Measurements from ENCODE around the gene SGSH. TPM values are rescaled to one million over a fixed set of nuclear protein-coding genes. Genes with fewer than 3 reads are reported as not detected.

The SGSH gene
- total and polyA plus RNA-seq, 8 donors = 21.4 to 65.2 (median 29.1) TPM

- ATAC-seq = peak in 1 of 4 donors; percentile 3
- FAIRE-seq = no peak
- DNase-seq = peak in 1 of 6 donors; percentile 50
- H3K27me3 ChIP-seq = no peaks in the 10 kb centered on the region
- H3K9me3 ChIP-seq = no peaks in the 10 kb centered on the region
- 79 to 83% methylated on average over 21 of the region's 21 CpGs for WGBS, 2 donors
- no peak overlapping the region for H3K4me3 ChIP-seq
- peak overlapping the region in 2 of 4 donors; percentile 77 to 80 for H3K27ac ChIP-seq
- peaks cover 0 to 19% (median 0%) of the 10 kb centered on the region in 3 donors for H3K4me1 ChIP-seq
- TF ChIP-seq, protein P1, sequence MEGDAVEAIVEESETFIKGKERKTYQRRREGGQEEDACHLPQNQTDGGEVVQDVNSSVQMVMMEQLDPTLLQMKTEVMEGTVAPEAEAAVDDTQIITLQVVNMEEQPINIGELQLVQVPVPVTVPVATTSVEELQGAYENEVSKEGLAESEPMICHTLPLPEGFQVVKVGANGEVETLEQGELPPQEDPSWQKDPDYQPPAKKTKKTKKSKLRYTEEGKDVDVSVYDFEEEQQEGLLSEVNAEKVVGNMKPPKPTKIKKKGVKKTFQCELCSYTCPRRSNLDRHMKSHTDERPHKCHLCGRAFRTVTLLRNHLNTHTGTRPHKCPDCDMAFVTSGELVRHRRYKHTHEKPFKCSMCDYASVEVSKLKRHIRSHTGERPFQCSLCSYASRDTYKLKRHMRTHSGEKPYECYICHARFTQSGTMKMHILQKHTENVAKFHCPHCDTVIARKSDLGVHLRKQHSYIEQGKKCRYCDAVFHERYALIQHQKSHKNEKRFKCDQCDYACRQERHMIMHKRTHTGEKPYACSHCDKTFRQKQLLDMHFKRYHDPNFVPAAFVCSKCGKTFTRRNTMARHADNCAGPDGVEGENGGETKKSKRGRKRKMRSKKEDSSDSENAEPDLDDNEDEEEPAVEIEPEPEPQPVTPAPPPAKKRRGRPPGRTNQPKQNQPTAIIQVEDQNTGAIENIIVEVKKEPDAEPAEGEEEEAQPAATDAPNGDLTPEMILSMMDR (IDR thresholded peaks at IDR 0.05) = no peak
- no peaks in the 10 kb centered on the region for H3K36me3 ChIP-seq
- intact Hi-C loops (cut with DNase I) = loop anchor here in 2 of 3 donors (5.0 to 10.0 kb wide), 2 partner anchors 59 to 172 kb away; no protein-coding TSS in a partner anchor
Measured at GRCh38 chr17:80253631-80254395, 33.7 kb upstream of the SGSH start.

- WGBS, 2 donors = 19 to 25% methylated on average over 13 of the region's 13 CpGs
- Histone ChIP-seq H3K9me3 (no peaks in the 10 kb centered on the region), H3K4me1 (peaks cover 0 to 19% (median 0%) of the 10 kb centered on the region in 3 donors), H3K36me3 (no peaks in the 10 kb centered on the region), H3K27me3 (no peaks in the 10 kb centered on the region), H3K27ac (no peak overlapping the region), H3K4me3 (no peak overlapping the region)
- ATAC-seq (peak; percentile 83 to 93 (median 87)), DNase-seq (peak; percentile 68 to 92 (median 81)), FAIRE-seq (no peak)
- intact Hi-C loops (cut with DNase I) = loop anchor here in 2 of 3 donors (5.0 to 10.0 kb wide), 2 partner anchors 58 to 171 kb away; no protein-coding TSS in a partner anchor
- TF ChIP-seq, protein P1 (IDR thresholded peaks at IDR 0.05) = peak; percentile 49 to 68 (median 59)
Measured at GRCh38 chr17:80252871-80253270, 32.7 kb upstream of the SGSH start.

DNA sequence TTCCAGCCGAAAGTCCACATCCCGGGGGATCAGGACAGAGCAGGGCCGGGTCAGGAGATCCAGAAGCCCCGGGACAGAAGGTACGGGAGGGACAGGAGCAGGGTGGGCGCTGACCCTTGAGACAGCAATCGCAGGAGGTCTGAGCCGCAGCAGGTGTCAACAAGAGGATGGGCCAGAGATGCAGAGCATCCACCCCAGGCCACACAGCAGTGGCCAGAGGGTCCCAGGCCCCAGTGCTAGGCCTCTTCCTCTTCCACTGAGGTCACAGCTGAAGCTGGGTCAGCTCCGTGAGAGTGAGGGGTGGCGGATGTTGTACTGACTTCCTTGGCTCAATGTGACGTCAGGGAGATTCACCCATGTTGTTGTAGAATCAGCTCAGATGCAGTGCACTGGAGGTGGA is 31.8 kb upstream of the SGSH start:
- no peak overlapping the region for H3K27ac ChIP-seq
- intact Hi-C loops (cut with DNase I) = loop anchor here in 2 of 3 donors (5.0 to 10.0 kb wide), 2 partner anchors 57 to 170 kb away; no protein-coding TSS in a partner anchor
- peaks cover 0 to 19% (median 0%) of the 10 kb centered on the region in 3 donors for H3K4me1 ChIP-seq
- H3K9me3 ChIP-seq = no peaks in the 10 kb centered on the region
- no peak overlapping the region for H3K4me3 ChIP-seq
- TF ChIP-seq, protein P1 (IDR thresholded peaks at IDR 0.05) = no peak
- ATAC-seq (no peak), DNase-seq (peak in 1 of 6 donors; percentile 44), FAIRE-seq (no peak)
- H3K36me3 ChIP-seq = no peaks in the 10 kb centered on the region
- 89 to 96% methylated on average over 11 of the region's 11 CpGs for WGBS, 2 donors
- no peaks in the 10 kb centered on the region for H3K27me3 ChIP-seq

GRCh38 chr17:80248894-80249710 is 29.0 kb upstream of the SGSH start:
- FAIRE-seq (no peak), DNase-seq (peak in 1 of 6 donors; percentile 60), ATAC-seq (no peak)
- no peak overlapping the region for H3K4me3 ChIP-seq
- peaks cover 0 to 3% (median 0%) of the 10 kb centered on the region in 3 donors for H3K4me1 ChIP-seq
- peaks cover 0 to 17% (median 0%) of the 10 kb centered on the region in 3 donors for H3K36me3 ChIP-seq
- H3K27ac ChIP-seq = no peak overlapping the region
- TF ChIP-seq, protein P1 (IDR thresholded peaks at IDR 0.05) = no peak
- intact Hi-C loops (cut with DNase I) = loop anchor here in 1 of 3 donors (10.0 kb wide), 1 partner anchor 154 kb away; no protein-coding TSS in a partner anchor
- no peaks in the 10 kb centered on the region for H3K27me3 ChIP-seq
- 90 to 93% methylated on average over 26 of the region's 26 CpGs for WGBS, 2 donors
- no peaks in the 10 kb centered on the region for H3K9me3 ChIP-seq

Measured in pancreas (tissue), 10 donors.